CD4-positive, alpha-beta T cell (primary cell): ENCODE results near the gene HDAC9. TPM values are rescaled to one million over a fixed set of nuclear protein-coding genes. Genes with fewer than 3 reads are reported as not detected.

Source experiments
- ATAC-seq: fragments of 200-7000 bp; cut with Tn5 transposase; one replicate; pipeline ENCODE4 v1.10.0; 2022; ENCODE audit warnings: mild to moderate bottlenecking; ENCODE audit not compliant: poor library complexity
- CTCF ChIA-PET: fragments of 350-600 bp; sonication (Branson Sonifier 250); formaldehyde crosslinking; loops from one replicate; lab custom pipeline; 2021; ENCODE audit warnings: antibody characterized with exemption, inconsistent platforms; lab: Charles Lee
- POLR2A ChIA-PET: fragments of 350-600 bp; sonication (Branson Sonifier 250); formaldehyde crosslinking; loops from one replicate; lab custom pipeline; 2021; ENCODE audit warnings: antibody characterized with exemption, inconsistent platforms; lab: Charles Lee
- DNase-seq, 14 experiments: peaks; one replicate each; pipeline ENCODE4 v3.0.0-alpha.2; 2013 to 2020; ENCODE audit warnings: mixed read lengths in 2 of 14
- H3K27ac ChIP-seq, 2 donors: one replicate each; pipeline versions ENCODE4 v1.5.1 to v1.7.0; 2013; ENCODE audit warnings: low read length in 2 of 2, low read depth in 1 of 2, mild to moderate bottlenecking in 1 of 2
- H3K27me3 ChIP-seq, 2 experiments: 1 replicate in 1 of 2; 2 replicates in 1 of 2; pipeline versions ENCODE4 v1.6.1 to v1.7.0; 2013; ENCODE audit warnings: low read length in 2 of 2, control low read depth in 1 of 2, mild to moderate bottlenecking in 1 of 2, moderate library complexity in 1 of 2; ENCODE audit not compliant: insufficient read depth in 2 of 2, control insufficient read depth in 1 of 2
- H3K36me3 ChIP-seq: one replicate; pipeline ENCODE4 v1.6.1; 2013; ENCODE audit warnings: low read length, control low read depth; ENCODE audit not compliant: insufficient read depth
- H3K4me1 ChIP-seq: one replicate; pipeline ENCODE4 v1.6.1; 2013; ENCODE audit warnings: low read length, control low read depth; ENCODE audit not compliant: insufficient read depth
- H3K4me3 ChIP-seq: one replicate; pipeline ENCODE4 v1.5.1; 2013; ENCODE audit warnings: mild to moderate bottlenecking, low read length, moderate library complexity
- H3K9me3 ChIP-seq, 2 experiments: 1 replicate in 1 of 2; 2 replicates in 1 of 2; pipeline versions ENCODE4 v1.6.1 to v1.7.0; 2013; ENCODE audit warnings: low read length in 2 of 2, mild to moderate bottlenecking in 2 of 2, control low read depth in 1 of 2, moderate library complexity in 1 of 2; ENCODE audit not compliant: control insufficient read depth in 1 of 2, insufficient read depth in 1 of 2
- H3K27ac Mint-ChIP-seq: one replicate; pipeline ENCODE4 v1.8.0; 2020; ENCODE audit warnings: mixed read lengths
- H3K27me3 Mint-ChIP-seq: one replicate; pipeline ENCODE4 v1.8.0; 2021; ENCODE audit warnings: mixed read lengths
- H3K36me3 Mint-ChIP-seq: one replicate; pipeline ENCODE4 v1.8.0; 2021; ENCODE audit warnings: low read depth, mixed read lengths
- H3K4me1 Mint-ChIP-seq: one replicate; pipeline ENCODE4 v1.8.0; 2021; ENCODE audit warnings: low read depth, mixed read lengths
- H3K4me3 Mint-ChIP-seq: one replicate; pipeline ENCODE4 v1.8.0; 2020; ENCODE audit warnings: mild to moderate bottlenecking, mixed read lengths
- H3K9me3 Mint-ChIP-seq: one replicate; pipeline ENCODE4 v1.8.0; 2020; ENCODE audit warnings: mixed read lengths
- CTCF ChIP-seq: fragments of 200-600 bp; IDR thresholded peaks from one replicate; pipeline ENCODE4 v1.8.0; 2022; ENCODE audit warnings: antibody characterized with exemption, mild to moderate bottlenecking
- intact Hi-C, 2 experiments: fragments of 100-400 bp; cut with DNase I in 1 of 2; cut with micrococcal nuclease in 1 of 2; formaldehyde crosslinking; loops; one replicate each; pipeline versions ENCODE4 v1.15.1 to v1.9.0; 2023 to 2025; cut with DNase I, micrococcal nuclease
- total RNA-seq, 174 experiments: library from RNA in 2 of 174; stranded (reverse) in 2 of 174; gene quantifications; one replicate each; pipeline ENCODE4 v1.2.3 and lab custom pipeline; 2021 to 2026

HDAC9 gene
- total RNA-seq, 2 experiments from 2014 or later, result 0.73 to 1.2 TPM

GRCh38 chr7:18866359-18867036 is 370.9 kb downstream of the HDAC9 start:
- Histone ChIP-seq H3K9me3 (peaks cover 0 to 4% of the 10 kb centered on the region in 2 experiments), H3K4me1 (no peaks in the 10 kb centered on the region), H3K36me3 (no peaks in the 10 kb centered on the region), H3K27me3 (no peaks in the 10 kb centered on the region), H3K4me3 (no peak overlapping the region), H3K27ac (no peak overlapping the region)
- intact Hi-C loops, result no loop called here
- Mint-ChIP-seq H3K4me3 (no peak overlapping the region), H3K27ac (no peak overlapping the region), H3K27me3 (no peaks in the 10 kb centered on the region), H3K4me1 (no peaks in the 10 kb centered on the region), H3K9me3 (peaks cover 14% of the 10 kb centered on the region), H3K36me3 (no peaks in the 10 kb centered on the region)
- ChIA-PET POLR2A (no interaction called here), CTCF (no interaction called here)
- ATAC-seq, result no peak
- no peak for DNase-seq
- TF ChIP-seq CTCF, result no peak

GRCh38 chr7:18872344-18872743 is 376.8 kb downstream of the HDAC9 start:
- Mint-ChIP-seq H3K4me3 (no peak overlapping the region), H3K27me3 (no peaks in the 10 kb centered on the region), H3K27ac (no peak overlapping the region), H3K4me1 (no peaks in the 10 kb centered on the region), H3K36me3 (no peaks in the 10 kb centered on the region), H3K9me3 (peaks cover 7% of the 10 kb centered on the region)
- no peaks in the 10 kb centered on the region for H3K4me1 ChIP-seq
- no peak for TF ChIP-seq CTCF
- ATAC-seq, result no peak
- intact Hi-C loops, result no loop called here
- CTCF ChIA-PET, result no interaction called here
- H3K27me3 ChIP-seq, result no peaks in the 10 kb centered on the region
- H3K36me3 ChIP-seq, result no peaks in the 10 kb centered on the region
- POLR2A ChIA-PET, result no interaction called here
- DNase-seq, result no peak
- H3K9me3 ChIP-seq, result no peaks in the 10 kb centered on the region
- no peak overlapping the region for H3K4me3 ChIP-seq
- H3K27ac ChIP-seq, result no peak overlapping the region

GRCh38 chr7:18873734-18874336 is 378.3 kb downstream of the HDAC9 start:
- H3K9me3 Mint-ChIP-seq, result peaks cover 6% of the 10 kb centered on the region
- no peak overlapping the region for H3K27ac Mint-ChIP-seq
- H3K27me3 ChIP-seq, result no peaks in the 10 kb centered on the region
- H3K4me3 ChIP-seq, result no peak overlapping the region
- no peaks in the 10 kb centered on the region for H3K36me3 ChIP-seq
- CTCF ChIA-PET, result no interaction called here
- H3K36me3 Mint-ChIP-seq, result no peaks in the 10 kb centered on the region
- POLR2A ChIA-PET, result no interaction called here
- no peak for ATAC-seq
- DNase-seq, result no peak
- no peaks in the 10 kb centered on the region for H3K4me1 Mint-ChIP-seq
- no peaks in the 10 kb centered on the region for H3K9me3 ChIP-seq
- intact Hi-C loops, result no loop called here
- H3K27ac ChIP-seq, result no peak overlapping the region
- no peaks in the 10 kb centered on the region for H3K27me3 Mint-ChIP-seq
- TF ChIP-seq CTCF, result no peak
- no peaks in the 10 kb centered on the region for H3K4me1 ChIP-seq
- no peak overlapping the region for H3K4me3 Mint-ChIP-seq
